Measurements from ENCODE around the gene RYR1.
A peak's percentile ranks its signal among the peaks of the same experiment; 100 is the strongest.
"Not testable (repeated sequence)": the region's sequence is repeated elsewhere in the genome, so short reads cannot be mapped to it uniquely, and the experiment has no call there.

RYR1 gene

GRCh38 chr19:38457690-38458405 is 24.4 kb downstream of the RYR1 start:
- DNase-seq (ENCODE audit: low spot score), result no peak

- no peak for DNase-seq (ENCODE audit: low spot score)
Observed at GRCh38 chr19:38458991-38459390, 25.5 kb downstream of the RYR1 start.

- DNase-seq (ENCODE audit: low spot score), result no peak
Observed at GRCh38 chr19:38463365-38463764, 29.9 kb downstream of the RYR1 start.

- no peak for DNase-seq (ENCODE audit: low spot score)
Observed at GRCh38 chr19:38464421-38465082, 31.1 kb downstream of the RYR1 start.

- DNase-seq (ENCODE audit: low spot score), result no peak
Observed at GRCh38 chr19:38466050-38466449, 32.6 kb downstream of the RYR1 start.

- DNase-seq (ENCODE audit: low spot score), result no peak
Observed at GRCh38 chr19:38467541-38468525, 34.3 kb downstream of the RYR1 start.

GRCh38 chr19:38469151-38469550 is 35.7 kb downstream of the RYR1 start:
- peak; percentile 23 for DNase-seq (ENCODE audit: low spot score)

GRCh38 chr19:38470788-38471480 is 37.4 kb downstream of the RYR1 start:
- peak; percentile 56 for DNase-seq (ENCODE audit: low spot score)

GRCh38 chr19:38472725-38473124 is 39.2 kb downstream of the RYR1 start:
- not testable (repeated sequence) for DNase-seq (ENCODE audit: low spot score)

GRCh38 chr19:38473201-38473600 is 39.7 kb downstream of the RYR1 start:
- no peak for DNase-seq (ENCODE audit: low spot score)

- no peak for DNase-seq (ENCODE audit: low spot score)
Observed at GRCh38 chr19:38475176-38475575, 41.7 kb downstream of the RYR1 start.

GRCh38 chr19:38478273-38478971 is 44.9 kb downstream of the RYR1 start:
- peak; percentile 48 for DNase-seq (ENCODE audit: low spot score)

GRCh38 chr19:38482496-38482895 is 49.0 kb downstream of the RYR1 start:
- DNase-seq (ENCODE audit: low spot score), result no peak

GRCh38 chr19:38483016-38483630 is 49.6 kb downstream of the RYR1 start:
- DNase-seq (ENCODE audit: low spot score), result no peak

- no peak for DNase-seq (ENCODE audit: low spot score)
Observed at GRCh38 chr19:38484747-38485146, 51.3 kb downstream of the RYR1 start.

- DNase-seq (ENCODE audit: low spot score), result no peak
Observed at GRCh38 chr19:38485541-38486285, 52.2 kb downstream of the RYR1 start.

GRCh38 chr19:38486731-38487336 is 53.3 kb downstream of the RYR1 start:
- no peak for DNase-seq (ENCODE audit: low spot score)

- DNase-seq (ENCODE audit: low spot score), result no peak
Observed at GRCh38 chr19:38488096-38488495, 54.6 kb downstream of the RYR1 start.

- DNase-seq (ENCODE audit: low spot score), result no peak
Observed at GRCh38 chr19:38488776-38489481, 55.4 kb downstream of the RYR1 start.

Data from cerebellar cortex (tissue), 1 donor.